Measurements from ENCODE around the gene POU6F2. TPM values are rescaled to one million over a fixed set of nuclear protein-coding genes. Genes with fewer than 3 reads are reported as not detected.

POU6F2 gene
- polyA plus RNA-seq, 1 experiment: not detected

DNA sequence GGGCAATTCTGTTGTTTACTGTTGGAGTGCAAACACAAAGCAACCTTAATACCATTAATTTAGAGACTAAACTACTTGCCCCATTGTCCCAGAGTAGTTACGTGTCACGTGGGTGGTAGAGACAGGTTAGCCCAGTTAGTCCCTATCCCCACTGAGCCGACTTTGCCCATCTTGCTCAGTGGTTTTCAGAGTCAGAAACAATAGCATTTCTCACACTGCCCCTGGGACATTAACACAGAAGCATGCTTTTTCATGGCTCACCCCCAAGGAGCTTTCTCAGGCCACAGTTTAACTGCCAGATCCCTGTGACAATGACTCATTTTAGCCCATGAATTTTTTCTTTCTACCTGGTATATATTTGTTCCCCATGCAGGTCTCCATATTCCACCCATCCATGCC is 271.0 kb downstream of the POU6F2 start:
- no peaks in the 10 kb centered on the region for H3K27me3 ChIP-seq (ENCODE audit: control insufficient read depth, insufficient read depth, low read length)
- TF ChIP-seq, protein P1, sequence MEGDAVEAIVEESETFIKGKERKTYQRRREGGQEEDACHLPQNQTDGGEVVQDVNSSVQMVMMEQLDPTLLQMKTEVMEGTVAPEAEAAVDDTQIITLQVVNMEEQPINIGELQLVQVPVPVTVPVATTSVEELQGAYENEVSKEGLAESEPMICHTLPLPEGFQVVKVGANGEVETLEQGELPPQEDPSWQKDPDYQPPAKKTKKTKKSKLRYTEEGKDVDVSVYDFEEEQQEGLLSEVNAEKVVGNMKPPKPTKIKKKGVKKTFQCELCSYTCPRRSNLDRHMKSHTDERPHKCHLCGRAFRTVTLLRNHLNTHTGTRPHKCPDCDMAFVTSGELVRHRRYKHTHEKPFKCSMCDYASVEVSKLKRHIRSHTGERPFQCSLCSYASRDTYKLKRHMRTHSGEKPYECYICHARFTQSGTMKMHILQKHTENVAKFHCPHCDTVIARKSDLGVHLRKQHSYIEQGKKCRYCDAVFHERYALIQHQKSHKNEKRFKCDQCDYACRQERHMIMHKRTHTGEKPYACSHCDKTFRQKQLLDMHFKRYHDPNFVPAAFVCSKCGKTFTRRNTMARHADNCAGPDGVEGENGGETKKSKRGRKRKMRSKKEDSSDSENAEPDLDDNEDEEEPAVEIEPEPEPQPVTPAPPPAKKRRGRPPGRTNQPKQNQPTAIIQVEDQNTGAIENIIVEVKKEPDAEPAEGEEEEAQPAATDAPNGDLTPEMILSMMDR (IDR thresholded peaks at IDR 0.05; ENCODE audit: insufficient read depth, low read depth, low read length): no peak
- ChIA-PET CTCF (no interaction called here), POLR2A (no interaction called here)
- no peak overlapping the region for H3K4me3 ChIP-seq (ENCODE audit: low read depth, low read length)
- no peak for DNase-seq (ENCODE audit: low read depth)
- H3K36me3 ChIP-seq (ENCODE audit: control insufficient read depth, insufficient read depth, low read length): no peaks in the 10 kb centered on the region

DNA sequence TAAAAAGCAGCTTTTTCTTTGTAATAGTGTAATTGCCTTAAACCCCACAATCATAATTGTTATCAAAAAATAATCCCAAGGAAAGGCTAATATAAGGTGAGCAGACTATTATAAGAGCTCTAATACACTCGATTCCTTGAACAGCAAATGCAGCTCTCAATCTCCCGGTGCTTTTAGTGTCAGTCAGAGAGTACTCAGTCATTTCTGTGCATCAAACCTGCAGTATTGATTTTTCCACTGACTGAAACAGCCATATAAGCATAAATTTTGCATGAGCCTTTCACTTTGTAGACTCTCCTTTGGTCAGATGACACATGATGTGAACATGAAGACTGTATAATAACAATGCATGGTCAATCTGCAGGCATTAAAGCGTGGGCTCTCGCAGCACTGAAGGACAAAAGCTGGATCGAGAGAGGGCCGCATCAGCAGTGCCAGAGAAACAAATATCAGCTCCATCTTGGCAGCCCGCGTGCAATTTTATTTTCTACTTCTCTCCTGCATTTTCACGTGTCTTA is 272.0 kb downstream of the POU6F2 start:
- POLR2A ChIA-PET: no interaction called here
- no peaks in the 10 kb centered on the region for H3K27me3 ChIP-seq (ENCODE audit: control insufficient read depth, insufficient read depth, low read length)
- TF ChIP-seq, protein P1 (IDR thresholded peaks at IDR 0.05; ENCODE audit: insufficient read depth, low read depth, low read length): no peak
- H3K36me3 ChIP-seq (ENCODE audit: control insufficient read depth, insufficient read depth, low read length): no peaks in the 10 kb centered on the region
- H3K4me3 ChIP-seq (ENCODE audit: low read depth, low read length): no peak overlapping the region
- DNase-seq (ENCODE audit: low read depth): no peak
- CTCF ChIA-PET: no interaction called here

DNA sequence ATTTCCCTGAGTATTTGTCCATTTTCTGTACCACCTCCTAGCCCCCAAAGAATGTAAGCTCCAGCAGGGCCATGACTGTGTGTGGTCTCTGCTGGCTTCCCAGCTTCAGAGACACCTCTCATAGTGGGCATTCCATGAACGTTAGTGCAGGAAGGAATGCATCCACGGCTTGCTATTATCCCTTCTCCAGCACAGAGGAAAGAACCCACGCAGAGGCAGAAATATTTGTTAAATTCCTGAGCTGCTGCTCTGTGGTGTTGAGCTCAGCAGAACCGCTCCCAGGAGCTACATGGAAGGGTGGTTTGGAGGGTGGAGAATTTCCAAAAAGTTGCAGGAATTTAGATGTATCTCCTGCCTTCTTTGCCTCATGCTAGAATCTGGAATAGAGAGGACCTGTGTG is 275.2 kb downstream of the POU6F2 start:
- no peaks in the 10 kb centered on the region for H3K27me3 ChIP-seq (ENCODE audit: control insufficient read depth, insufficient read depth, low read length)
- no peak for DNase-seq (ENCODE audit: low read depth)
- no peak overlapping the region for H3K4me3 ChIP-seq (ENCODE audit: low read depth, low read length)
- CTCF ChIA-PET: no interaction called here
- POLR2A ChIA-PET: interaction anchor here (1.1 kb wide), 1 partner anchor 11 kb away, joined by 3 read pairs; no protein-coding TSS in a partner anchor
- TF ChIP-seq, protein P1 (IDR thresholded peaks at IDR 0.05; ENCODE audit: insufficient read depth, low read depth, low read length): no peak
- H3K36me3 ChIP-seq (ENCODE audit: control insufficient read depth, insufficient read depth, low read length): no peaks in the 10 kb centered on the region

DNA sequence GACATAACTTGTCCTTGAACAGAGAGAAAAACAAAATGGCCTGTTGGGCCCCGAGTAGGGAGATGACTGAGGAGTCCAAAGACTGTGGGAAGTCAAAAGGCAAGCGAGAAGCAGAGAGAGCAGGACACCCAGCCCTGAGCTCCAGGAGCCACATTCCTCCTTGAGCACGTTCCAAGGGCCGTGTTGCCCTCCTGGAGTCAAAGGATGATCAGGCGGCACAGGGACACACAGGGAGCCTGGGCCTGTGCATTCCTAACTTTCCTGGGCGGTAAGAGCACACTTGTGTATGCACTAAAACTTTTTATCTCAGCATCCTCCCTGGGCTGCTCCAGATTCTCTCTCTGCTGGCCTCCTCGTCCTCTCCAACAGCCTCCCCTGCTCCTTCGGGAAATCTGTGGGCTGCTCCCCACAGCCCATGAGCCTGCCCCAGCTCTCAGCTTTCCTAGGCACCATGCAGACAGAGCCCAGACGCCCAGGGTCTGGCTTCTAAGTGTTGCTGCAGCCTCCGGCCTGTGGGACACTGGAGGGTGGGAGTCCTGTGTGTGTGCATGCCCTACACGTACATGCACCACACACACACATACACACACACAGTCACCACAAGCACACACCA is 281.8 kb downstream of the POU6F2 start:
- H3K4me3 ChIP-seq (ENCODE audit: low read depth, low read length): no peak overlapping the region
- CTCF ChIA-PET: no interaction called here
- H3K27me3 ChIP-seq (ENCODE audit: control insufficient read depth, insufficient read depth, low read length): no peaks in the 10 kb centered on the region
- H3K36me3 ChIP-seq (ENCODE audit: control insufficient read depth, insufficient read depth, low read length): no peaks in the 10 kb centered on the region
- DNase-seq (ENCODE audit: low read depth): no peak
- TF ChIP-seq, protein P1 (IDR thresholded peaks at IDR 0.05; ENCODE audit: insufficient read depth, low read depth, low read length): no peak
- POLR2A ChIA-PET: no interaction called here

DNA sequence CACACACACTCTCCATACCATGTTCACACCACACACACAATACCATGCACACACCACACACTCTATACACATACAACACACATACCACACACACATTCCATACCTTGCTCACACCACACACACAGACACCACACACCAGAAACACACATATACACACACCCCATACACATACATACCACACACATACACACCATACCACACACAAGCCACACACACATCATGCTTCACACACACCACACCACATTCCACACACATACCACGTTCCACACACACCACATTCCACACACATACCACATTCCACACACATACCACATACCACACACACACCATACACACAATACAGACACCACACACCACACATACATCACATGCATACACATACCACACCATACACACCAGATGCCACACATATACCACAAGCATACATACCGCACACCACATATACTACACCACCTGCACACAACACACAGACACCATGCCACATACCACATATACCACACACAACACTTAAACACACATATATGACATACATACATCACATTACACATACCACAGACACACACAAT is 282.7 kb downstream of the POU6F2 start:
- no peaks in the 10 kb centered on the region for H3K27me3 ChIP-seq (ENCODE audit: control insufficient read depth, insufficient read depth, low read length)
- H3K36me3 ChIP-seq (ENCODE audit: control insufficient read depth, insufficient read depth, low read length): no peaks in the 10 kb centered on the region
- CTCF ChIA-PET: no interaction called here
- no peak for DNase-seq (ENCODE audit: low read depth)
- POLR2A ChIA-PET: no interaction called here
- TF ChIP-seq, protein P1 (IDR thresholded peaks at IDR 0.05; ENCODE audit: insufficient read depth, low read depth, low read length): no peak
- H3K4me3 ChIP-seq (ENCODE audit: low read depth, low read length): no peak overlapping the region

Measured in BJ (cell line).